Activated naive CD4-positive, alpha-beta T cell treated with Interleukin-2 at 50 U/mL for 16 hours (primary cell): ENCODE measurements around the gene PLA2G4E.

Experiments
- DNase-seq: peaks from one replicate; pipeline ENCODE4 v3.0.0-alpha.2; 2020

PLA2G4E gene

DNA sequence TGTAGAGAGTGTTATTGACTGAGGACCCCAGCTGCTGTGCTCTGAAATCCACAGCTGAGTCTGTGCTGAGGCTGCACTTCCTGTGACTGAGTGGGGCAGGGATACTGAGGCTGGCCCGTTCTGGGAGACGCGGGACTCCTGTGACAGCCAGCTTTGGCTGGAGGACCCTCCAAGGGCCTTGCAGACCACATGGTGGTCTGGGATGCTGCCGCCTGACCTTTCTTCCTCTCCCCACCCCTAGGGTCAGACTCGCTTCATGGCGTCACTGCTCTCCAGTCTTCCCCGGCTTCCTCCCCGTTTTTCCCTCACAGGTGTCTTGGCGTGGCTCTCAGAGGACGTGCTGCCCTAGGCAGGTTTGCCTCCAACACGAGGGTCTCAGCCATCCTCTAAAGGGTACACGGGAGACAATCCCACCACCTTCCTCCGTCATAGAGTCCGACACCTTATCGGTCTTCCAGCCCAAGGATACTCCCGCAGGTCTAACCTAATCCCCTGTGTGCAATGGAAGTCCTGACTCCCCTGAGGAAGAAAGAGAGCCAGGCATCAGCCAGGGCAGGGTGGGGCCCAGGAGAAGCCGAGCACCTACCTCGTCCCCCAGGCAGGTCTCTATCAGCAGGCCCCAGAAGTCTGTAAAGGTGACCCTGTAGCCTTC lies 28.6 kb downstream of the PLA2G4E start:
- DNase-seq: no peak

DNA sequence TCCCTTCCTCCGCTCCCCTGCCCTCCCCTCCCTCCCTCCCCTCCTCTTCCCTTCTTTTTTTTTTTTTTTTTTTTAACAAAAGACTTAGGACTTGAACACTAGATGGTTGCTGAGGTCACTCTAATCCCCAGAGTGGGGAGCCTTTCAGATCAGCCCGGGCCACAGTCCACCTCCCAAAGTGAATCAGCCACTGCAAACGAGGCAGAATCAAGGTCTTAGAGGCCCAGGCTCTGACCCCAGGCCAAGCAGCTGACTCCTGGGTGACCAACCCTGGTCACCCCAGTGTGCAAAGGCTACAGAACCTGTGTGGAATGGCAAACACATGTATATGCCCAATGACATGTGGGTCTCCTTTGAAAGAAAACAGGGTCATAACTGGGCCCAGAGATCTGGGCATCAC lies 30.2 kb downstream of the PLA2G4E start:
- no peak for DNase-seq

- DNase-seq: no peak
These were observed 30.6 kb downstream of the PLA2G4E start for GRCh38 chr15:41990243-41990605.

DNA sequence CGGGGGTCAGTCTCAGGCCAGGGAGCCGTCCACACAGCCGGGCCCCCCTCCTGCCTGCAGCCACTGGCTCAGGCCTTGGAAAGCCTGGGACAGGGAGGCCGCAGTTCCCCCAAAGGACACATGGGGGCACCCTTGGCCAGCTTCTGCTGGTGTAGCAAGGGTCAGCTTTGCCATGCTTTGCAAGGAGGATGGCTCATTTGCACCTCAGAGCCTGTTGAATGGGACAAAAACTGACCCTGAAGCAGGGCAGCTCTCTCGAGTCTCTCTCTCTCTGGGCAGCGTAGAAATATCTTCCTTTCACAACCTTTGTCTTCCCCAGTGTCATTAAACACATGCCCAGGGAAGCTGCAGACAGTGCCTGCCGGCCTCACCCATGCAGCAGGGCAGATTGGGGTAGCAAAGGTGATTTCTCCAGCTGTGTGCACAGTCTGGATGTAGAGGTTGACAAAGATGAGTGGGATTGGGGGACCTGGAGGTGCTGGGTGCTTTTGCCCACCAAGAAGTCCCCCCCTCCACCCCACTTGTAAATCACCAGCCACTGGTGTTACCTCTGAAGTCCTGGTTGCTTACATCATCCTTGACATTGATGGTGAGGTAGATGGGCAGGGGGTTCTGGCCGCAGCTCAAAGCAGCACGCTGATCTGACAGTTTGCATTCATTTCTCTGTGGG lies 31.1 kb downstream of the PLA2G4E start:
- DNase-seq: peak; percentile 88

GRCh38 chr15:41988896-41989572 lies 31.8 kb downstream of the PLA2G4E start:
- DNase-seq: no peak

DNA sequence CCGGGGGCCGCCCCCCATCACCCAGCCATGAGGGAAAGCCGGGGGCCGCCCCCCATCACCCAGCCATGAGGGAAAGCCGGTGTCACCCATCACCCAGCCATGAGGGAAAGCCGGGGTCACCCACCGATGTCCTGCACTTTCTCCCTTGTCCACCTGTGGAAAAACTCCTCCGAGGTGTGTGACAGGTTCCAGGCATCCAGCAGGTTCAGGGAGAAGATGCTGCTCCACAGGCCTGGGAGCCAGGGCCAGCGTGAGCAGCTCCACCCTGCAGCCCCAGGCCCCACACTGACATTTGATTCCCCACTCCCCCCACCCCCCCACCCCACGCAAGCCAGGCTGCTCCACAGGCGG lies 32.9 kb downstream of the PLA2G4E start:
- no peak for DNase-seq

GRCh38 chr15:41987246-41987924 lies 33.5 kb downstream of the PLA2G4E start:
- no peak for DNase-seq

GRCh38 chr15:41985236-41986160 lies 35.3 kb downstream of the PLA2G4E start:
- DNase-seq: no peak

- peak; percentile 1 for DNase-seq
These were observed 36.2 kb downstream of the PLA2G4E start for GRCh38 chr15:41984622-41985021.

DNA sequence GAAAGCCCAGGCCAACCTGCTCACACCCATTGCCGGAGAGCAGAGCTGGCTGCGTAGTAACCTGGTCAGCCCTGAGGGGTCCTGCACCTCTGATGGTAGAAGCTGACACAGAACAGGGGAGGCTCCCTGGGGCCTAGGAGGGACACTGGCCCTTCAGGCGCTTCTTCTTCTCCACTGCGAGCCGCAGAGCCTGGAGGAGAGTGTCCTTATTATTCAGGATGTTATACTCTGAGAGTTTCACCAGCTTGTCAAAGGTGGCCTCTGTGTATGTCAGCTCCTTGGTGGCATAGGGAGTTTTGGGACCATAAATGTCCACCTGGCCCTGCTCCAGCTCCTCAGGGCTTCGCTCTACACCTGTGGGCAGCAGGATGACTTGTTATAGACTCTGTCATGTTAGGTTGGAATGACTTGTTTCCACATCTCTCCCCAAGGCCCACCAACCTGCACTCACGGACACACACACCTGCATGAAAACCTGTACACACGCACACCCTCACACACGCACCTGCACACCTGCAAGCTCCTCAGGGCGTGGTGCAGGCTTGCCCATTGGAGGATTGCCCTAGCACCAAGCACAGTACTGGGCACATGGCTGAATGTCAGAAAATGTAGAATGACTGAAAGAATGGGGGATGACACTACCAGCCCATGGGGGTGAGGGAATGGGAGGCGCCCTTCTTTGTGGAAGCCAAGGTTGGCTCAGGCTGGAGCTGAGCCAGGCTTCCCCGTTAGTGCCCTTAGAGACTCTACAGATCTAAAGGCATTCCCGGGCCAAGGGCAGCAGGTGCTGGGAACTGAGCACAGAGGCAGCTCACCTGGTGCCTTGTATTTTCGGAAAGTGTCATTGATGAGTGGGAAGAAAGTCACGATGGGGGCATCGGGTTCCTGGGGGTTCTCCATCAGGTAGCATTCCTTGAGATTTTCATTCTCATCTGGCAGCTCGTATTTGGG lies 36.9 kb downstream of the PLA2G4E start:
- peak; percentile 0 for DNase-seq

- DNase-seq: no peak
These were observed 37.6 kb downstream of the PLA2G4E start for GRCh38 chr15:41983221-41983620.

- DNase-seq: no peak
These were observed 38.5 kb downstream of the PLA2G4E start for GRCh38 chr15:41982133-41982930.

DNA sequence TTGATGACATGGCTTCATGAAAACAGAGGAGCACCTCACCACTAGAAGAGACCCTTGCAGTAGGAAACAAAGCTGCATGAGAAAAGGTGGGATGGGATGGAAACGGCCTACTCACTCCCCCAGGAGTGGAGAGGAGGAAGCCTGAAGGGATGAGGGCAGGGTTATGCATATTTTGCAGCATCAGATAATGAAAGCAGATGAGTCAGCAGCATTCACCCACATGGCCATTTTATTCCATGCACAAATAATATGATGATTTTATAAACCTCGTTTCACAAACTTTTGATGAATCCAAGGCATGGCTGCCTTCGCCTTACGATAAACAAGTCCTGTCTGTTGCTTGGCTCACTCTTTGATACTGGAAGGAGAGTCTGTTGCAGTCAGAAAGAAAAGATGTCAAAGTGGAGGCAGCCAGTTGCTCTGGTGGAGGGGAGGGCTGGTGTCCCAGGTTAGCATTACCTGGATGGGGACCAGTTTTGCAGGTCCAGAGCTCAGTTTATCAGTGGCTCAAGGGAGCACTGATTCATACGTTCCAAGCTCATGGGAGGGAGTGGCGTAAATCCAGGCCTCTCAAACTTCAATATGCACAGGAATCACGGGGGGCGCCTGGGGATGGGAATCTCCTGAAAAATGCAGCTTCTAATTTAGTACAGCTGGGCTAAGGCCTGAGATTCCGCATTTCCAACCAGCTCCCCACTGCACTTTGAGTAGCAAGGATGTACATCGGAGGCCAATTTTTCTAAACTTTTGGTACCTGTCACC lies 39.3 kb downstream of the PLA2G4E start:
- DNase-seq: peak; percentile 1

DNA sequence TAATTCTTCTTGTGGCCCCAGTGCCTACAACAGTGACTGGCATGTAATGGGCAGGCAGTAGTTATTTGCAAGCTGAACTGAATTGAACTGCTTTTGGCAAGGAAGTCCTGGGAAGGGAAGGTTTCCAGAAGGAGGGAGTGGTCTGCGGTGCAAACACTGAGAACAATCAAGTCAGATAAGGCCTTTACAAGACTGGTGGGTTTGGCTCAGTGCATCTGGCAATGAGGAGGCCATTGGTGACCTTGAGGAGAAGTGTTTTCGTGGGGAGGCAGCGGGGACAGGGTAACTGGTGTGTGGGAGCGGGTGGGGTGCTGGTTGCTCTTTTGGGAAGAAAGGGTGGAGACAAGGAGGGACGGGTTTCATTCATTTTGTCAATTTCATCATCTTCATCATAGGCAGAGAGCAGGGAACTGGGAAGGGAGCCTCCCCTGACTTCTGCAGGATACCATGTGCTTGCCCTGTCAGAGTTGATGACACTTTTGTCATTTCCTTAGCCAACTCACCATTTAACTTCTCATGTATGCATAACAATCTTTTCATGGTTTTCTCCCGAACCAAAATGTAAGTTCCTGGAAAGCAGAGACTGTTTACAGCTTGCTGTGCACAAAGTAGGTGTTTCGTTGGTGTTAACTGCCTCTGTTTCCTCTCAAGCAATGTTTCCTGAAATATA lies 40.1 kb downstream of the PLA2G4E start:
- peak; percentile 1 for DNase-seq

- DNase-seq: peak; percentile 0
These were observed 41.2 kb downstream of the PLA2G4E start for GRCh38 chr15:41979493-41980266.

DNA sequence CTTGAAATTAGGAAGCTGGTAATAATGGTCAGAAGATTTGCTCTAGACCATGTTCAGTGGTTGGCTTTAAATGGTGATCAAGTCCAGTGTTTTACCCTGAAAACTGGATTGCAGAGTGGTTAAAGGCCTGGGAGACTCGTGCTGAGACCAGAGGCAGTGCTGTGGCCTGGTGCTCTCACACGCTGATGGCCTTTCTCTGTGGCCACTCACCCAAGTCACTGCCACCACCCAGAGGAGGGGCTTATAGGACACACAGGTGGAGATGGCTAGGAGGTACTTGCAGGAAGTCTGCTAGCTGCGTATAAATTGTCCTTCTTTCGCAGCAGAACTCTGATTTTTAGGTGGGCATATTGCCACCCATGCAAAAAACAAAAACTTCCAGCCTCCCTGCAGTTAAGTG lies 42.3 kb downstream of the PLA2G4E start:
- DNase-seq: peak; percentile 0

DNA sequence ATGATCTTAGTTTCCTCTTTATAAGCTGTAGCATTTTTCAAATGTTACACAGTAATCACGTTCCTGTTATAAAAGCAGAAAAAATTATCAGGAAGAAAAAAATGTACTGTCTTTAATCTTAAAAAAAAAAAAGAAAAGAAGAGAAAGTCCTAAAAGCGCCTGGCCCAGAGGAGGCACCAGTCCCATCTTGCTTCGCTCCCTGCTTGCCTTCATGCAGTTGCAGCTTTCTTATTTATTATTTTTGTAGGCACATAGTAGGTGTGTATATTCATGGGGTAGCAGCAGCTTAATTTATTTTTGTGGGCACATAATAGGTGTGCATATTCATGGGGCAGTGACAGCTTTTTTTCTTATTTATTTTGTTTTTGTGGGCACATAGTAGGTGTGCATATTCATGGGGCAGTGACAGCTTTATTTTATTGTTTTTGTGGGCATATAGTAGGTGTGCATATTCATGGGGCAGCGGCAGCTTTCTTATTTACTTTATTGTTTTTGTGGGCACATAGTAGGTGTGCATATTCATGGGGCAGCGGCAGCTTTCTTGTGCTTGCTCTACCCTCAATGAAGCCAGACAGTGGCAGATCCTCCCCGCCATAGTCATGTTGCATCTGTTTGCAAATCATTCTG lies 43.0 kb downstream of the PLA2G4E start:
- no peak for DNase-seq

- DNase-seq: no peak
These were observed 45.2 kb downstream of the PLA2G4E start for GRCh38 chr15:41975669-41976068.
